Measurements from ENCODE around the gene HSPB6. TPM values are rescaled to one million over a fixed set of nuclear protein-coding genes. Genes with fewer than 3 reads are reported as not detected.
"Not testable (repeated sequence)": the region's sequence is repeated elsewhere in the genome, so short reads cannot be mapped to it uniquely, and the experiment has no call there.

Gene HSPB6
- total RNA-seq, 1 donor from 2014 or later, result 0.49 TPM

- H3K36me3 Mint-ChIP-seq (ENCODE audit: unreplicated experiment), result no peaks in the 10 kb centered on the region
- no peak for DNase-seq
Measured at GRCh38 chr19:35727053-35727955, 29.5 kb downstream of the HSPB6 start.

GRCh38 chr19:35725216-35725861, 31.5 kb downstream of the HSPB6 start:
- TF ChIP-seq, protein P1, sequence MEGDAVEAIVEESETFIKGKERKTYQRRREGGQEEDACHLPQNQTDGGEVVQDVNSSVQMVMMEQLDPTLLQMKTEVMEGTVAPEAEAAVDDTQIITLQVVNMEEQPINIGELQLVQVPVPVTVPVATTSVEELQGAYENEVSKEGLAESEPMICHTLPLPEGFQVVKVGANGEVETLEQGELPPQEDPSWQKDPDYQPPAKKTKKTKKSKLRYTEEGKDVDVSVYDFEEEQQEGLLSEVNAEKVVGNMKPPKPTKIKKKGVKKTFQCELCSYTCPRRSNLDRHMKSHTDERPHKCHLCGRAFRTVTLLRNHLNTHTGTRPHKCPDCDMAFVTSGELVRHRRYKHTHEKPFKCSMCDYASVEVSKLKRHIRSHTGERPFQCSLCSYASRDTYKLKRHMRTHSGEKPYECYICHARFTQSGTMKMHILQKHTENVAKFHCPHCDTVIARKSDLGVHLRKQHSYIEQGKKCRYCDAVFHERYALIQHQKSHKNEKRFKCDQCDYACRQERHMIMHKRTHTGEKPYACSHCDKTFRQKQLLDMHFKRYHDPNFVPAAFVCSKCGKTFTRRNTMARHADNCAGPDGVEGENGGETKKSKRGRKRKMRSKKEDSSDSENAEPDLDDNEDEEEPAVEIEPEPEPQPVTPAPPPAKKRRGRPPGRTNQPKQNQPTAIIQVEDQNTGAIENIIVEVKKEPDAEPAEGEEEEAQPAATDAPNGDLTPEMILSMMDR (IDR thresholded peaks at IDR 0.05; ENCODE audit: partially characterized antibody, unreplicated experiment), result no peak
- Mint-ChIP-seq H3K4me1 (ENCODE audit: low read depth, unreplicated experiment) (no peaks in the 10 kb centered on the region), H3K4me3 (ENCODE audit: unreplicated experiment) (no peak overlapping the region), H3K36me3 (ENCODE audit: unreplicated experiment) (peaks cover under 1% of the 10 kb centered on the region), H3K9me3 (ENCODE audit: unreplicated experiment) (peaks cover 9% of the 10 kb centered on the region), H3K27me3 (ENCODE audit: unreplicated experiment) (peaks cover 4% of the 10 kb centered on the region), H3K27ac (ENCODE audit: unreplicated experiment) (no peak overlapping the region)
- DNase-seq, result no peak

More at GRCh38 chr19:35727053-35727955, 29.5 kb downstream of the HSPB6 start:
- H3K4me3 Mint-ChIP-seq (ENCODE audit: unreplicated experiment), result no peak overlapping the region
- peaks cover 9% of the 10 kb centered on the region for H3K9me3 Mint-ChIP-seq (ENCODE audit: unreplicated experiment)
- TF ChIP-seq, protein P1 (IDR thresholded peaks at IDR 0.05; ENCODE audit: partially characterized antibody, unreplicated experiment), result no peak
- H3K27me3 Mint-ChIP-seq (ENCODE audit: unreplicated experiment), result peaks cover 4% of the 10 kb centered on the region
- no peak overlapping the region for H3K27ac Mint-ChIP-seq (ENCODE audit: unreplicated experiment)
- no peaks in the 10 kb centered on the region for H3K4me1 Mint-ChIP-seq (ENCODE audit: low read depth, unreplicated experiment)

- Mint-ChIP-seq H3K4me3 (ENCODE audit: unreplicated experiment) (no peak overlapping the region), H3K27me3 (ENCODE audit: unreplicated experiment) (peaks cover 4% of the 10 kb centered on the region), H3K9me3 (ENCODE audit: unreplicated experiment) (peaks cover 9% of the 10 kb centered on the region), H3K27ac (ENCODE audit: unreplicated experiment) (no peak overlapping the region), H3K4me1 (ENCODE audit: low read depth, unreplicated experiment) (peaks cover 2% of the 10 kb centered on the region), H3K36me3 (ENCODE audit: unreplicated experiment) (peaks cover 4% of the 10 kb centered on the region)
- no peak for DNase-seq
- TF ChIP-seq, protein P1 (IDR thresholded peaks at IDR 0.05; ENCODE audit: partially characterized antibody, unreplicated experiment), result no peak
Measured at GRCh38 chr19:35724560-35724959, 32.3 kb downstream of the HSPB6 start.

DNA sequence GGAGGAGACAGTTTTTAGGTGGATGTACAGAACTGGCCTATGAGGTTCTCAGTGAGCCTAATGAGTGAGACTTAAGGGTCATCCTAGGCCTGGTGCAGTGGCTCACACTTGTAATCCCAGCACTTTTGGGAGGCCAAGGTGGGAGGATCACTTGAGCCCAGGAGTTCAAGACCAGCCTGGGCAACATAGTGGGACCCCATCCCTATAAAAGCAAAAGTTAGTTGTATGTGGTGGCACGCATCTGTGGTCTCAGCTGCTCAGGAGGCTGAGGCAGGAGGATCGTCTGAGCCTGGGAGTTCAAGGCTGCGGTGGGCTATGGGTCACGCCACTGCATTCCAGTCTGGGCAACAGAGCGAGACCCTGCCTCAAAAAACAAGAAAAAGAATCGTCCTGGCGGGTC, 32.7 kb downstream of the HSPB6 start:
- H3K36me3 Mint-ChIP-seq (ENCODE audit: unreplicated experiment); H3K27me3 Mint-ChIP-seq (ENCODE audit: unreplicated experiment); H3K9me3 Mint-ChIP-seq (ENCODE audit: unreplicated experiment); H3K4me3 Mint-ChIP-seq (ENCODE audit: unreplicated experiment); H3K4me1 Mint-ChIP-seq (ENCODE audit: low read depth, unreplicated experiment); H3K27ac Mint-ChIP-seq (ENCODE audit: unreplicated experiment); DNase-seq: not testable (repeated sequence)

DNA sequence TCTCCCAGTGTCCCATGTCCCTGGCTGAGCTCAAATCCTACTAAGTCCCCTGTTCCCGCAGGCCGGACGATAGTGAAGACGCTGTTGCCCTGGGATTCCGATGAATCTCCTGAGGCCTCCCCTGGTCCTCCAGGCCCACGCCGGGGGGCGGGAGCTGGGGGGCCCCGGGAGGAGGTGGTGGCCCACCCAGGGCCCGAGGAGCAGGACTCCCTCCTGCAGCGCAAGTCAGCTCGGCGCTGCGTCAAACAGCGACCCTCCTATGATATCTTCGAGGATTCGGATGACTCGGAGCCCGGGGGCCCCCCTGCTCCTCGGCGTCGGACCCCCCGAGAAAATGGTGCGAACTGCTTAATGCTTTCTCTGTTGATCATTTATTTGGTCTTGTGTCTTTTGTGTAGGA, 33.2 kb downstream of the HSPB6 start:
- TF ChIP-seq, protein P1 (IDR thresholded peaks at IDR 0.05; ENCODE audit: partially characterized antibody, unreplicated experiment), result no peak
- no peak overlapping the region for H3K4me3 Mint-ChIP-seq (ENCODE audit: unreplicated experiment)
- no peak overlapping the region for H3K27ac Mint-ChIP-seq (ENCODE audit: unreplicated experiment)
- peaks cover 5% of the 10 kb centered on the region for H3K27me3 Mint-ChIP-seq (ENCODE audit: unreplicated experiment)
- H3K9me3 Mint-ChIP-seq (ENCODE audit: unreplicated experiment), result peaks cover 9% of the 10 kb centered on the region
- peaks cover 4% of the 10 kb centered on the region for H3K36me3 Mint-ChIP-seq (ENCODE audit: unreplicated experiment)
- H3K4me1 Mint-ChIP-seq (ENCODE audit: low read depth, unreplicated experiment), result peaks cover 5% of the 10 kb centered on the region
- DNase-seq, result no peak

All from glutamatergic neuron (in vitro differentiated cells).